Peyer's patch (tissue), 4 donors: ENCODE measurements around the gene CPAMD8. TPM values are rescaled to one million over a fixed set of nuclear protein-coding genes. Genes with fewer than 3 reads are reported as not detected.
"Not testable (repeated sequence)": the region's sequence is repeated elsewhere in the genome, so short reads cannot be mapped to it uniquely, and the experiment has no call there.

Experiments
- DNase-seq, 3 donors: peaks; one replicate each; pipeline ENCODE4 v3.0.0-alpha.2; 2017 to 2019
- H3K27ac ChIP-seq, 4 donors: fragments of 200-600 bp; sonication (generic); one replicate each; pipeline ENCODE4 v1.5.1; 2016 to 2019
- H3K27me3 ChIP-seq, 2 donors: fragments of 200-600 bp; sonication (generic); one replicate each; pipeline ENCODE4 v1.5.1; 2019
- H3K36me3 ChIP-seq, 3 donors: fragments of 200-600 bp; sonication (generic); one replicate each; pipeline ENCODE4 v1.5.1; 2016 to 2019
- H3K4me1 ChIP-seq, 4 donors: fragments of 200-600 bp; sonication (generic); one replicate each; pipeline ENCODE4 v1.5.1; 2016 to 2019
- H3K4me3 ChIP-seq, 4 donors: fragments of 200-600 bp; sonication (generic); 1 replicate in 3 of 4; 2 replicates in 1 of 4; pipeline ENCODE4 v1.5.1; 2016 to 2019; ENCODE audit warnings: mild to moderate bottlenecking in 1 of 4
- H3K9me3 ChIP-seq, 4 donors: fragments of 200-600 bp; sonication (generic); one replicate each; pipeline ENCODE4 v1.5.1; 2016 to 2019; ENCODE audit warnings: mild to moderate bottlenecking in 1 of 4
- POLR2A ChIP-seq, 2 donors: fragments of 450-650 bp; IDR thresholded peaks; one replicate each; pipeline ENCODE4 v1.5.1; 2017; ENCODE audit warnings: antibody characterized with exemption in 2 of 2, mild to moderate bottlenecking in 2 of 2, moderate library complexity in 2 of 2
- total RNA-seq, 4 donors: library from RNA; depleted of rRNA; stranded (reverse); fragments of >200 nt; gene quantifications; one replicate each; pipeline ENCODE4 v1.1.0, GENCODE V29; 2016
- TF ChIP-seq, protein P1 (sequence below), 6 experiments: fragments of 450-650 bp in 4 of 6; fragments of 200-600 bp in 2 of 6; sonication (generic) in 1 of 6; IDR thresholded peaks; one replicate each; pipeline ENCODE4 v1.5.1; 2017 to 2019; ENCODE audit warnings: antibody characterized with exemption in 6 of 6, mild to moderate bottlenecking in 3 of 6, moderate library complexity in 1 of 6

CPAMD8 gene
- total RNA-seq, 4 donors from 2014 or later, result 2.6 to 10.7 (median 5.2) TPM

DNA sequence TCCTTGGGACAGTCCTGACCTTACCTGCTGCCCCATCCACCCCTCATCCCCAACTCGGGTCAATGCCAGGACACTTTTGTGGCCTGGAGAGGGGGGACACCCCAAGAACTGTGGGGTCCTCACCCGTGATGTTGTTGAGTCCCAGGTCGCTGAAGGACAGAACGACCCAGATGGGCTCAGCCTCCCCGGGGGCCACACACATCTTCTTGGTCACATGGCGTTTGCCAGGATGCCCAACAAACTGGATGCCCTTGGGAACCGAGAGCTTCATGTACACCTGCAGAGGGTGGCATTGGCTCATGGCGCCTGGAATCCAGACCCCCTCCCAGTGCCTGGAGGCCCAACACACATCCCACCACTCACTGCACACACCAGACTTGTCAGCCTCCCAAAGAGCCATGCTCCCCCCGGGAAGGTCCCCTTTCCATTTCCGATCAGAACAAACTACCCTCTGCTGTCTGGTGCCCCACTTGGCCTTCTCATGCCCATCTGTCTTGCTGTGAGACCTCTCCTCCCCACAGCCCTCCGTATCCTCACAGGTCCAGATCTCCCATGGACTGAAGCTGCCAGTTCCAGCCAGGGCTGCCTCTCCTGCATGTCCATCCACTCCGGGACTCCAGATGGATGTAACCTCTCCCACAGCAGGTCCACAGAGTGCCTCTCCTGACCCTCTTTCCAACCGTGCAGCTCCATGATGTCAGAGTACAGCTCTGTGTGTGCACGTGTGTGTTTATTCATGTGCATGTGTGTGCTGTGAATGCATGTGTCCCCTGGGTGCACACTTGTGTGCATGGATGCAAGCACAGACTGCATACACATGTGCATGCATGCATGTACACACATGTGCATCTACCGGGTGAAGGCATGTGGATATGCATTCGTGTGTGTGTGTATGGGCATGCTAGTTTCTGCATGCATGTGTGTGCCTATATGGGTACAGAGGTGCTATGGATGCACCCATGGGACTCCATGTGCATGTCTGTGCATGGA, 79.4 kb downstream of the CPAMD8 start:
- no peaks in the 10 kb centered on the region for H3K36me3 ChIP-seq
- H3K9me3 ChIP-seq, result no peaks in the 10 kb centered on the region
- H3K4me1 ChIP-seq, result no peaks in the 10 kb centered on the region
- no peak overlapping the region for H3K27ac ChIP-seq
- TF ChIP-seq POLR2A (IDR thresholded peaks at IDR 0.05), result no peak
- TF ChIP-seq, protein P1, sequence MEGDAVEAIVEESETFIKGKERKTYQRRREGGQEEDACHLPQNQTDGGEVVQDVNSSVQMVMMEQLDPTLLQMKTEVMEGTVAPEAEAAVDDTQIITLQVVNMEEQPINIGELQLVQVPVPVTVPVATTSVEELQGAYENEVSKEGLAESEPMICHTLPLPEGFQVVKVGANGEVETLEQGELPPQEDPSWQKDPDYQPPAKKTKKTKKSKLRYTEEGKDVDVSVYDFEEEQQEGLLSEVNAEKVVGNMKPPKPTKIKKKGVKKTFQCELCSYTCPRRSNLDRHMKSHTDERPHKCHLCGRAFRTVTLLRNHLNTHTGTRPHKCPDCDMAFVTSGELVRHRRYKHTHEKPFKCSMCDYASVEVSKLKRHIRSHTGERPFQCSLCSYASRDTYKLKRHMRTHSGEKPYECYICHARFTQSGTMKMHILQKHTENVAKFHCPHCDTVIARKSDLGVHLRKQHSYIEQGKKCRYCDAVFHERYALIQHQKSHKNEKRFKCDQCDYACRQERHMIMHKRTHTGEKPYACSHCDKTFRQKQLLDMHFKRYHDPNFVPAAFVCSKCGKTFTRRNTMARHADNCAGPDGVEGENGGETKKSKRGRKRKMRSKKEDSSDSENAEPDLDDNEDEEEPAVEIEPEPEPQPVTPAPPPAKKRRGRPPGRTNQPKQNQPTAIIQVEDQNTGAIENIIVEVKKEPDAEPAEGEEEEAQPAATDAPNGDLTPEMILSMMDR (IDR thresholded peaks at IDR 0.05), result no peak
- no peaks in the 10 kb centered on the region for H3K27me3 ChIP-seq
- no peak for DNase-seq
- H3K4me3 ChIP-seq, result no peak overlapping the region

DNA sequence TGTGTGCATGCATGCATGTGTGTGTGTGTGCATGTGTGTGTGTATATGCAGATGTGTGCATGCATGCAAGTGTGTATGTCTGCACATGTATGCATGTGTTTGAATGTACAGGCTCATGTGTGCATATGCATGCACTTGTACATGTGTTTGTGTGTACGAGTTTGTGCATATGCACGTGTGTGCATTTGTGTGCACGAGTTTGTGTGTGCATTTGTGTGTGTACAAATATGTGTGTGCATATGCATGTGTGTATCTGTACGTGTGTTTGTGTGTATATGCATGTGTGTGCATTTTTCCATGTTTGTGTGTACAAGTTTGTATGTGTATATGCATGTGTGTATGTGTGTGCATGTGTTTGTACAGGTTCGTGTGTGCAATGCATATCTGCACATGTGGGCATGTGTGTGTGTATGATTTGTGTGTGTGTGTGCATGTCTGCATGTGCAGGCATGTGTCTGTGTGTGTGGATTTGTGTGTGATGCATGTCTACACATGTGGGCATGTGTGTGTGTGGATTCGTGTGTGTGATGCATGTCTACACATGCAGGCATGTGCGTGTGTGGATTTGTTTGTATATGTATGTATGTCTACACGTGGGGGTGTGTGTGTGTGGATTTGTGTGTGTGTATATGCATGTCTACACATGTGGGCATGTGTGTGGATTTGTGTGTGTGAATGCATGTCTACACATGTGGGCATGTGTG, 80.7 kb downstream of the CPAMD8 start:
- no peaks in the 10 kb centered on the region for H3K27me3 ChIP-seq
- DNase-seq, result no peak
- no peaks in the 10 kb centered on the region for H3K36me3 ChIP-seq
- H3K4me3 ChIP-seq, result no peak overlapping the region
- TF ChIP-seq, protein P1 (IDR thresholded peaks at IDR 0.05), result no peak
- no peak for TF ChIP-seq POLR2A (IDR thresholded peaks at IDR 0.05)
- H3K9me3 ChIP-seq, result no peaks in the 10 kb centered on the region
- no peaks in the 10 kb centered on the region for H3K4me1 ChIP-seq
- no peak overlapping the region for H3K27ac ChIP-seq

DNA sequence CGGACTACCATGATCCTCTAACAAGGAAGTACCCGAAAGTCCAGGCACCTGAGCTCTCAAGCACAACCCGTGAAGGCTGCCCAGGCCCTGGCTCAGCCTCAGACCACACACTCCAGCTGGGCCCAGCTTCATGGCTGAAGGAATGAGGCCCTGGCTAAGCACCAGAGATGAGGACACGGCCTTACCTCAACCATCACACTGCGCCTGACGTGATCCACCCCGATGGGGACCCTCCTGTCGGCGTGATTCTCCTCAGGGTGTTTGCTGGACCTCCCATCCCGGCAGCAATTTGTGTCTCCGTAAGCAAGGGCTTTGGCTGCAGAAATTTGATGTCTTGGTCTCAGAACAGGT, 81.3 kb downstream of the CPAMD8 start:
- Histone ChIP-seq H3K27me3 (no peaks in the 10 kb centered on the region), H3K4me3 (no peak overlapping the region), H3K9me3 (no peaks in the 10 kb centered on the region), H3K36me3 (no peaks in the 10 kb centered on the region), H3K4me1 (no peaks in the 10 kb centered on the region), H3K27ac (no peak overlapping the region)
- no peak for DNase-seq
- TF ChIP-seq POLR2A (IDR thresholded peaks at IDR 0.05), result no peak
- TF ChIP-seq, protein P1 (IDR thresholded peaks at IDR 0.05), result no peak

DNA sequence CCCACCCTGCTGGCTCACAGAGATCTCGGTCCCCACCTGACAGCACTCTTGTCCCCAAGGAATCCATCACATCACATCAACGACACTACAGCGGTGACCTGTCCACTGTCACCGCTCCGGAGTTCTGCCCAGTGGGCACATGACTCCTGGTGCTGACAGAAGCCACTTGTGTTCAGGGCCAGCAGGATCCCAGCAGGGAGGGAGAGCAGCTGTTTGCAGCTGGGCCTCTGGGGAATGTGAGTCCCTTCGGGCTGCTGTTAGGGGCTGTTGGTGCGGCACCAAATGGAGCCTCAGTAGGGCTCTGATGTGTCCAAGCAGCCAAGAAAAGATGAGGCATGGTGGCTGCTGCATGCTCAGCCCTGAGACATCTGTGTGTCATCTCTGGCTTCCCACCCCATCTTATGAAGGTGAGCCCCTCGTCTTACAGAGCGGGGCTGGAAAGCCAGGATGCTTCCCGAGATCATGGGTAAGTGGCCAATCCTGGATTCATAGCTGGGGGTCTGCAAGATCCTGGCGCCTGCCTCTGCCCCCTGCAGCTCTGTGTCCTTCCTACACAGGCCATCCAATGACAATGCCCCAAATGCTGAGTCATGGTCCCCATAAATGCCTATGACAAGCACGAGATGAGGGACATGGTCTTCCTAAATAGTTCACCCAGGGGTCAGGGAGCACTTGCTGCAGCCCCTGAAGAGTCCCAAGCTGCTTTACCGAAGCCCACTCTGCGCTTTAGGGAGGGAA, 81.8 kb downstream of the CPAMD8 start:
- no peak overlapping the region for H3K4me3 ChIP-seq
- TF ChIP-seq, protein P1 (IDR thresholded peaks at IDR 0.05), result no peak
- no peak for TF ChIP-seq POLR2A (IDR thresholded peaks at IDR 0.05)
- DNase-seq, result no peak
- no peaks in the 10 kb centered on the region for H3K36me3 ChIP-seq
- H3K27ac ChIP-seq, result no peak overlapping the region
- no peaks in the 10 kb centered on the region for H3K9me3 ChIP-seq
- no peaks in the 10 kb centered on the region for H3K27me3 ChIP-seq
- H3K4me1 ChIP-seq, result no peaks in the 10 kb centered on the region

DNA sequence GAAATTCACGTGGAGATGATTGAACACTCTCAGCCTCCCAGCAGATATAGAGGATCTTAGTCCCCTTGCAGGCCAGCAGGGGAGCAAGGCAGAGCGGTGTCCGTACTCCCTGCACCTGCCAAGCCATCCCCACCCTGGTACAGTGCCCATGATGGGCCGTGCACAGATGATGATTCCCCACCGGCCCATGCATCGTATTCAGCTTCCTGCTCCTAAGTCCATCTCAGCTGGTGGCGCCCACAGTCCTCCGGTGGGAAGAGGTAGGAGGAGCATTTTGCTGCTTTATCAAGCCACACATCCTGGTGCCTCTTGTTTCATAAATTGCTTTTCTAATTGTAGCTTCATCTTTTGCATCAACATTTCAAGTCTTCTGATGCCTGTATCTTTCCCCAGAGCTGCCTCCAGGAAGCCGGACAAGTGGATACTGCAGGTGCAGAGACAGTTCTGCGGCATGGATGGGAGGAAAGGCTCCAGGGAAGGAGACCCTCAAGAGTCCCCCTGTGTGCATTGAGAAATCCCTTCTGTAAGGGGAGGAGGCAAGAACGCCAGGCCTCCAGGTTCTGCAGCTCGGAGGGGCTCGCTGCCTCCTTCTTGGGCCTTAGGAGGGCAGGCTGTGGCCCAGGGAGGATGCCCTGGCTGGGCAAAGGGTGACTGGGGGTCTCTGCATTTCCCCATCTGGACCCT, 82.5 kb downstream of the CPAMD8 start:
- Histone ChIP-seq H3K27me3 (no peaks in the 10 kb centered on the region), H3K36me3 (no peaks in the 10 kb centered on the region), H3K9me3 (no peaks in the 10 kb centered on the region), H3K27ac (no peak overlapping the region), H3K4me1 (no peaks in the 10 kb centered on the region), H3K4me3 (no peak overlapping the region)
- TF ChIP-seq POLR2A (IDR thresholded peaks at IDR 0.05), result no peak
- TF ChIP-seq, protein P1 (IDR thresholded peaks at IDR 0.05), result no peak
- no peak for DNase-seq

DNA sequence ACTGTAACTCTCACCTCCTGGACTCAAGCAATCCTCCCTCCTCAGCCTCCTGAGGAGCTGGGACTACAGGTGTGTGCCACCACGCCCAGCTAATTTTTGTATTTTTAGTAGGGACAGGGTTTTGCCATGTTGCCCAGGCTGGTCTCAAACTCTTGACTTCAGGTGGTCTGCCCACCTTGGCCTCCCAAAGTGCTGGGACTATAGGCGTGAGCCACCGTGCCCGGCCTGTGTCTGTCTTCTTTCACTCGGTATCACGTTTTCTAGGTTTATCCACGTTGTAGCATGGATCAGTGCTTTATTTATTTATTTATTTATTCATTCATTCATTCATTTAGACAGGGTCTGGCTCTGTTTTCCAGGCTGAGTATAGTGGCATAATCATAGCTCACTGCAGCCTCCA, 83.5 kb downstream of the CPAMD8 start:
- H3K36me3 ChIP-seq, H3K27me3 ChIP-seq, H3K27ac ChIP-seq, H3K4me3 ChIP-seq, H3K9me3 ChIP-seq, DNase-seq, H3K4me1 ChIP-seq: not testable (repeated sequence)
